Measurements from ENCODE around the gene ITGBL1. TPM values are rescaled to one million over a fixed set of nuclear protein-coding genes. Genes with fewer than 3 reads are reported as not detected.
A peak's percentile ranks its signal among the peaks of the same experiment; 100 is the strongest.

Gene ITGBL1
- total and polyA plus RNA-seq, 2 of the 4 experiments (the other 2 are of a cell fraction): 22.2 to 24.2 TPM

- ChIA-PET CTCF (no interaction called here), POLR2A (ENCODE audit: unreplicated experiment) (no interaction called here)
- H3K36me3 ChIP-seq (ENCODE audit: control insufficient read depth, insufficient read depth, low read length): no peaks in the 10 kb centered on the region
- peak overlapping the region; percentile 50 for H3K4me3 ChIP-seq (ENCODE audit: insufficient read depth, low read depth, low read length)
- H2AFZ ChIP-seq (replicated peaks; ENCODE audit: low read length, poor library complexity): peak overlapping the region; percentile 86
- 14% methylated on average over 10 of the region's 41 CpGs; no CpG with 5 or more reads in 1 of the 2 experiments for WGBS, 2 experiments (ENCODE audit: extremely low coverage in 2 of 2, insufficient read length in 1 of 2)
- dilution Hi-C loops (cut with HindIII; ENCODE audit: low sequenced_read_pairs, unreplicated experiment) (no loop called here), intact Hi-C loops (cut with micrococcal nuclease) (loop anchor here (1.0 to 10.0 kb wide), 5 partner anchors 36 to 831 kb away; partner anchors contain the start of gene NALCN), in situ Hi-C loops (cut with MboI; ENCODE audit: low sequenced_read_pairs) (no loop called here)
- peak overlapping the region; percentile 92 for H2BK5ac ChIP-seq (ENCODE audit: low read depth, low read length, poor library complexity, severe bottlenecking)
- no peak for ATAC-seq (ENCODE audit: low read depth)
- peak overlapping the region; percentile 78 for H3K4me2 ChIP-seq (ENCODE audit: low read depth, low read length)
- H3K79me1 ChIP-seq (ENCODE audit: low read depth in 1 of 2, low read length in 2 of 2): no peaks in the 10 kb centered on the region; a peak in 1 of 4 replicates
- H3K9me3 ChIP-seq (ENCODE audit: control insufficient read depth, insufficient read depth, low read length): no peaks in the 10 kb centered on the region
- H3K27ac ChIP-seq (ENCODE audit: insufficient read depth, low read length): peak overlapping the region; percentile 85
- TF ChIP-seq, protein P1, sequence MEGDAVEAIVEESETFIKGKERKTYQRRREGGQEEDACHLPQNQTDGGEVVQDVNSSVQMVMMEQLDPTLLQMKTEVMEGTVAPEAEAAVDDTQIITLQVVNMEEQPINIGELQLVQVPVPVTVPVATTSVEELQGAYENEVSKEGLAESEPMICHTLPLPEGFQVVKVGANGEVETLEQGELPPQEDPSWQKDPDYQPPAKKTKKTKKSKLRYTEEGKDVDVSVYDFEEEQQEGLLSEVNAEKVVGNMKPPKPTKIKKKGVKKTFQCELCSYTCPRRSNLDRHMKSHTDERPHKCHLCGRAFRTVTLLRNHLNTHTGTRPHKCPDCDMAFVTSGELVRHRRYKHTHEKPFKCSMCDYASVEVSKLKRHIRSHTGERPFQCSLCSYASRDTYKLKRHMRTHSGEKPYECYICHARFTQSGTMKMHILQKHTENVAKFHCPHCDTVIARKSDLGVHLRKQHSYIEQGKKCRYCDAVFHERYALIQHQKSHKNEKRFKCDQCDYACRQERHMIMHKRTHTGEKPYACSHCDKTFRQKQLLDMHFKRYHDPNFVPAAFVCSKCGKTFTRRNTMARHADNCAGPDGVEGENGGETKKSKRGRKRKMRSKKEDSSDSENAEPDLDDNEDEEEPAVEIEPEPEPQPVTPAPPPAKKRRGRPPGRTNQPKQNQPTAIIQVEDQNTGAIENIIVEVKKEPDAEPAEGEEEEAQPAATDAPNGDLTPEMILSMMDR (conservative IDR thresholded peaks at IDR 0.05; ENCODE audit: low read depth, low read length): peak; percentile 19; the same call in 1 of the 2 replicates
- TF ChIP-seq NFE2L2 (IDR thresholded peaks at IDR 0.05; ENCODE audit: low read depth, low read length): no peak
- H4K5ac ChIP-seq (ENCODE audit: low read depth, low read length): peak overlapping the region; percentile 96
- H3K23ac ChIP-seq (ENCODE audit: low read depth, low read length): peak overlapping the region; percentile 92; the same call in 1 of the 2 replicates
- peak overlapping the region; percentile 85 for H2BK120ac ChIP-seq (ENCODE audit: low read depth, low read length)
- H3K14ac ChIP-seq (replicated peaks; ENCODE audit: low read depth, low read length): peak overlapping the region; percentile 66
- peak overlapping the region; percentile 58 to 82 for H4K8ac ChIP-seq (ENCODE audit: low read depth in 2 of 2, low read length in 2 of 2)
- no peak for DNase-seq
- H4K91ac ChIP-seq (ENCODE audit: insufficient read depth, low read depth, low read length): peak overlapping the region; percentile 92
- peaks cover 8% of the 10 kb centered on the region for H3K9me1 ChIP-seq (ENCODE audit: insufficient read depth, low read length)
- peak overlapping the region; percentile 84 for H2AK9ac ChIP-seq (replicated peaks; ENCODE audit: low read depth, low read length, poor library complexity)
- H3K56ac ChIP-seq (ENCODE audit: extremely low read depth, insufficient read depth, low read length): peak overlapping the region; percentile 48; the same call in 1 of the 2 replicates
- peak overlapping the region; percentile 90 for H2AK5ac ChIP-seq (ENCODE audit: low read depth, low read length)
- peaks cover 35% of the 10 kb centered on the region for H3K4me1 ChIP-seq (ENCODE audit: control insufficient read depth, insufficient read depth, low read length)
- H2BK15ac ChIP-seq (ENCODE audit: low read depth, low read length): peak overlapping the region; percentile 96; the same call in 2 of the 3 replicates
- no peaks in the 10 kb centered on the region for H3K27me3 ChIP-seq (ENCODE audit: control insufficient read depth, insufficient read depth, low read length)
- H3K18ac ChIP-seq (ENCODE audit: low read depth, low read length): peak overlapping the region; percentile 96
- H4K20me1 ChIP-seq (ENCODE audit: insufficient read depth, low read length): no peaks in the 10 kb centered on the region
- BruUV-seq (replicated peaks): no TSS peak
- peak overlapping the region; percentile 45 for H3K9ac ChIP-seq (ENCODE audit: low read depth, low read length)
- peak overlapping the region; percentile 94 for H2BK20ac ChIP-seq (ENCODE audit: low read depth, low read length)
- peak overlapping the region; percentile 92 for H3K4ac ChIP-seq (ENCODE audit: low read depth, low read length)
Observed at GRCh38 chr13:101453784-101454201, 1.3 kb downstream of the ITGBL1 start.

Data from IMR-90 (cell line).